H1 (cell line): ENCODE data around the gene COL6A3. TPM values are rescaled to one million over a fixed set of nuclear protein-coding genes. Genes with fewer than 3 reads are reported as not detected.

ENCODE experiments used
- CTCF ChIA-PET: fragments of 300-600 bp; sonication (Branson Sonifier 250); formaldehyde crosslinking; loops from one replicate; lab custom pipeline; 2021; ENCODE audit not compliant: partially characterized antibody; lab: Charles Lee
- POLR2A ChIA-PET: fragments of 300-600 bp; sonication (Branson Sonifier 250); formaldehyde crosslinking; loops from one replicate; lab custom pipeline; 2021; ENCODE audit warnings: inconsistent platforms; ENCODE audit not compliant: partially characterized antibody; lab: Charles Lee
- DNase-seq, 2 experiments: peaks; one replicate each; pipeline versions ENCODE4 v3.0.0 to v3.0.0-alpha.2; 2010 to 2022; ENCODE audit warnings: low spot score in 2 of 2, low read depth in 1 of 2, mixed read lengths in 1 of 2
- FAIRE-seq: peaks from 2 replicates; lab custom pipeline; 2011; peaks lifted over from hg19 to GRCh38; lab: Jason Lieb, UNC
- H2AFZ ChIP-seq: 2 replicates; pipeline ENCODE4 v1.8.1; 2012; ENCODE audit warnings: low read length, inconsistent platforms
- H2AK5ac ChIP-seq: 2 replicates; pipeline ENCODE4 v1.6.1; 2013; ENCODE audit warnings: low read depth, low read length
- H2BK120ac ChIP-seq: replicated peaks from 2 replicates; pipeline ENCODE3; 2013; ENCODE audit warnings: low read depth, low read length, inconsistent platforms
- H2BK12ac ChIP-seq: 2 replicates; pipeline ENCODE4 v1.6.1; 2013; ENCODE audit warnings: low read depth, low read length
- H2BK15ac ChIP-seq: 2 replicates; pipeline ENCODE4 v1.6.1; 2013; ENCODE audit warnings: low read length
- H2BK20ac ChIP-seq: 2 replicates; pipeline ENCODE4 v1.6.1; 2013; ENCODE audit warnings: low read length
- H2BK5ac ChIP-seq: 2 replicates; pipeline ENCODE4 v1.6.1; 2013; ENCODE audit warnings: low read depth, low read length
- H3K14ac ChIP-seq: 2 replicates; pipeline ENCODE4 v1.6.1; 2013; ENCODE audit warnings: inconsistent platforms; ENCODE audit not compliant: insufficient read length
- H3K18ac ChIP-seq: 2 replicates; pipeline ENCODE4 v1.6.1; 2013; ENCODE audit warnings: low read length; ENCODE audit errors: extremely low read depth
- H3K23ac ChIP-seq: 2 replicates; pipeline ENCODE4 v1.6.1; 2013; ENCODE audit warnings: inconsistent platforms; ENCODE audit not compliant: insufficient read length
- H3K23me2 ChIP-seq: 2 replicates; pipeline ENCODE4 v1.6.1; 2013; ENCODE audit warnings: low read depth, low read length
- H3K27ac ChIP-seq: 2 replicates; pipeline ENCODE4 v1.6.1; 2011; ENCODE audit warnings: low read depth, low read length, inconsistent platforms
- H3K27me3 ChIP-seq, 4 experiments: replicated peaks in 1 of 4; 1 replicate in 1 of 4; 2 replicates in 3 of 4; pipeline versions ENCODE4 v1.6.1 to v1.8.1; 2011 to 2013; ENCODE audit warnings: low read length in 3 of 4, mild to moderate bottlenecking in 3 of 4, inconsistent platforms in 2 of 4, mixed read lengths in 2 of 4, moderate library complexity in 1 of 4; ENCODE audit not compliant: control insufficient read depth in 3 of 4, insufficient read depth in 3 of 4; ENCODE audit errors: extremely low read depth in 1 of 4
- H3K36me3 ChIP-seq, 4 experiments: 2 replicates each; pipeline versions ENCODE4 v1.6.1 to v1.8.1; 2011 to 2013; ENCODE audit warnings: mild to moderate bottlenecking in 4 of 4, low read length in 3 of 4, moderate library complexity in 2 of 4, control low read depth in 1 of 4, inconsistent platforms in 1 of 4; ENCODE audit not compliant: insufficient read depth in 4 of 4, control insufficient read depth in 2 of 4
- H3K4ac ChIP-seq: replicated peaks from 2 replicates; pipeline ENCODE3; 2013; ENCODE audit warnings: low read length, low read depth, mixed read lengths, inconsistent platforms; ENCODE audit not compliant: insufficient read length
- H3K4me1 ChIP-seq, 4 experiments: replicated peaks in 1 of 4; 1 replicate in 1 of 4; 2 replicates in 3 of 4; pipeline versions ENCODE4 v1.6.1 to v1.8.1; 2011 to 2013; ENCODE audit warnings: low read length in 3 of 4, inconsistent platforms in 2 of 4, mixed read lengths in 1 of 4; ENCODE audit not compliant: insufficient read depth in 4 of 4, control insufficient read depth in 3 of 4
- H3K4me2 ChIP-seq, 2 experiments: 2 replicates each; pipeline versions ENCODE4 v1.6.1 to v1.8.1; 2011 to 2013; ENCODE audit warnings: low read depth in 2 of 2, low read length in 2 of 2, control low read depth in 1 of 2, inconsistent platforms in 1 of 2, mild to moderate bottlenecking in 1 of 2; ENCODE audit not compliant: insufficient read depth in 1 of 2
- H3K4me3 ChIP-seq, 4 experiments: fragments of 200-600, 300-600 bp in 1 of 4; sonication (generic), shearing (Covaris generic), sonication (Bioruptor Twin) in 1 of 4; 2 replicates each; pipeline versions ENCODE4 v1.5.1 to v1.8.1; 2011 to 2016; ENCODE audit warnings: low read length in 4 of 4, low read depth in 3 of 4, control low read depth in 2 of 4, inconsistent platforms in 2 of 4, mild to moderate bottlenecking in 2 of 4, mixed read lengths in 1 of 4, moderate library complexity in 1 of 4; ENCODE audit not compliant: insufficient read depth in 2 of 4; ENCODE audit errors: extremely low read depth in 1 of 4
- H3K56ac ChIP-seq: replicated peaks from 2 replicates; pipeline ENCODE3; 2013; ENCODE audit warnings: low read depth, mild to moderate bottlenecking, mixed read lengths, low read length, inconsistent platforms; ENCODE audit not compliant: insufficient read length
- H3K79me1 ChIP-seq: 2 replicates; pipeline ENCODE4 v1.6.1; 2013; ENCODE audit warnings: low read depth, low read length, control low read depth
- H3K79me2 ChIP-seq, 2 experiments: 2 replicates each; pipeline versions ENCODE4 v1.6.1 to v1.8.1; 2012 to 2013; ENCODE audit warnings: low read length in 2 of 2, mild to moderate bottlenecking in 2 of 2, inconsistent platforms in 1 of 2; ENCODE audit not compliant: insufficient read depth in 2 of 2, control insufficient read depth in 1 of 2
- H3K9ac ChIP-seq, 4 experiments: replicated peaks in 1 of 4; 1 replicate in 1 of 4; 2 replicates in 3 of 4; pipeline versions ENCODE4 v1.6.1 to v1.8.1; 2011 to 2013; ENCODE audit warnings: low read depth in 3 of 4, low read length in 3 of 4, control low read depth in 2 of 4, mild to moderate bottlenecking in 2 of 4, moderate library complexity in 2 of 4, inconsistent platforms in 1 of 4; ENCODE audit errors: extremely low read depth in 1 of 4
- H3K9me3 ChIP-seq, 2 experiments: 2 replicates each; pipeline versions ENCODE4 v1.6.1 to v1.8.1; 2012 to 2013; ENCODE audit warnings: mild to moderate bottlenecking in 2 of 2, moderate library complexity in 2 of 2, control low read depth in 1 of 2, inconsistent platforms in 1 of 2, low read depth in 1 of 2, low read length in 1 of 2, mixed read lengths in 1 of 2; ENCODE audit not compliant: insufficient read depth in 2 of 2
- H4K20me1 ChIP-seq, 2 experiments: replicated peaks in 1 of 2; 2 replicates each; pipeline versions ENCODE3 to v1.8.1; 2011 to 2013; ENCODE audit warnings: inconsistent platforms in 2 of 2, low read length in 2 of 2, mild to moderate bottlenecking in 1 of 2; ENCODE audit not compliant: insufficient read depth in 2 of 2, control insufficient read depth in 1 of 2
- H4K5ac ChIP-seq: 2 replicates; pipeline ENCODE4 v1.6.1; 2013; ENCODE audit warnings: low read length, low read depth, mixed read lengths, inconsistent platforms; ENCODE audit not compliant: insufficient read length
- H4K8ac ChIP-seq: 2 replicates; pipeline ENCODE4 v1.8.0; 2013; ENCODE audit warnings: mild to moderate bottlenecking, moderate library complexity, low read length, inconsistent platforms; ENCODE audit not compliant: insufficient read depth; ENCODE audit errors: extremely low read depth
- H4K91ac ChIP-seq: replicated peaks from 2 replicates; pipeline ENCODE3; 2013; ENCODE audit warnings: low read length, mixed read lengths, inconsistent platforms; ENCODE audit not compliant: insufficient read length
- E2F6 ChIP-seq: IDR thresholded peaks from 2 replicates; pipeline ENCODE4 v1.6.1; 2012; ENCODE audit warnings: inconsistent platforms
- EGR1 ChIP-seq: IDR thresholded peaks from 2 replicates; pipeline ENCODE4 v1.6.1; 2011; ENCODE audit warnings: low read depth, low read length, borderline replicate concordance
- MAX ChIP-seq: IDR thresholded peaks from 2 replicates; pipeline ENCODE4 v1.6.1; 2012; ENCODE audit warnings: inconsistent platforms
- WGBS, 2 experiments: shearing (Covaris generic) in 1 of 2; methylation state at CpG; one replicate each; pipeline versions ENCODE4 v1.1.6 to v1.1.7; 2013 to 2015; ENCODE audit warnings: low lambda C conversion rate in 2 of 2, mixed read lengths in 2 of 2, inconsistent platforms in 1 of 2, low coverage in 1 of 2, missing lambda C conversion rate in 1 of 2; ENCODE audit not compliant: insufficient replicate concordance in 2 of 2, insufficient coverage in 1 of 2, insufficient read length in 1 of 2; ENCODE audit errors: extremely low coverage in 1 of 2, missing lambda C conversion rate in 1 of 2; 5-methylcytosine and 5-hydroxymethylcytosine counted together
- polyA plus RNA-seq, 7 experiments: library from polyadenylated mRNA; depleted of rRNA in 3 of 7; stranded (reverse) in 5 of 7; unstranded in 2 of 7; fragments of >200 nt in 5 of 7; fragments of 200-250 nt in 2 of 7; gene quantifications; 1 replicate in 5 of 7; 2 replicates in 1 of 7; 4 replicates in 1 of 7; pipeline versions ENCODE4 v1.2.1 to v1.2.3, GENCODE V29; 2011 to 2013; ENCODE audit warnings: missing spikeins in 2 of 7, mixed read lengths in 2 of 7
- total RNA-seq: library from RNA; stranded (reverse); fragmentation: NEBNext Ultra II Directional; extraction: Animal tissue kit (Norgen Biotek cat#: 25700); gene quantifications from 2 replicates; pipeline ENCODE4 v1.2.1, GENCODE V29; 2021

COL6A3 gene
- total and polyA plus RNA-seq, 2 of the 8 experiments (the other 6 are each of a cell fraction or from before 2014, with no cell fraction given): 1.2 to 3.4 TPM

DNA sequence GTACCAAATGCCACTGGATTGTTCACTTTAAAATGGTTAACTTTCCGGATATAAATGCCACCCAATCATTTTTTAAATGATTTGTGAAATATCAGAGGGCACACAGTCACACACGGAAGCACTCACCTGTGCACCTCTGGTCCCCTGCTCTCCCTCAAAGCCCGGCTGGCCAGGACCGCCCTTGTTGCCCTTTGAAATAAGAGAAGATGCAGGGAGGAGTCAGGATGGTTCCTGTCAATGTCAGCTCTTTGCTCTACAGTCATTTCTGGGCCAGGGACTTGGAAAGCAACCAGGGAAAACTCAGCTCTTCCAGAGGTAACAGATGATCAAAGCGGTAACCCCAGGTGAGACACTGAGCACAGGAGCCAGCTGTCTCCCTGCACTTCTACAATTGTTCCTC lies 60.7 kb downstream of the COL6A3 start:
- Histone ChIP-seq H2BK120ac (no peak overlapping the region), H2BK5ac (no peak overlapping the region), H3K18ac (no peak overlapping the region), H2AK5ac (no peak overlapping the region), H3K4me2 (no peak overlapping the region; a peak in 1 of 4 replicates), H3K27ac (no peak overlapping the region), H3K9me3 (no peaks in the 10 kb centered on the region), H3K14ac (no peak overlapping the region), H2AFZ (no peak overlapping the region), H4K5ac (no peak overlapping the region), H2BK20ac (no peak overlapping the region), H3K4me3 (no peak overlapping the region), H4K91ac (no peak overlapping the region), H4K8ac (no peak overlapping the region), H2BK15ac (no peak overlapping the region), H4K20me1 (no peaks in the 10 kb centered on the region), H3K27me3 (no peaks in the 10 kb centered on the region; a peak in 1 of 7 replicates), H3K79me2 (no peaks in the 10 kb centered on the region), H3K9ac (no peak overlapping the region), H3K4me1 (peaks cover 0 to 9% (median 4%) of the 10 kb centered on the region in 4 experiments; a peak in 4 of 7 replicates), H2BK12ac (no peak overlapping the region), H3K4ac (no peak overlapping the region), H3K36me3 (no peaks in the 10 kb centered on the region), H3K56ac (no peak overlapping the region), H3K23me2 (no peaks in the 10 kb centered on the region), H3K79me1 (no peaks in the 10 kb centered on the region), H3K23ac (no peak overlapping the region)
- DNase-seq (no peak), FAIRE-seq (no peak)
- TF ChIP-seq MAX: peak; percentile 65
- TF ChIP-seq E2F6: peak; percentile 75
- TF ChIP-seq EGR1: no peak
- ChIA-PET POLR2A (no interaction called here), CTCF (interaction anchor here (0.7 to 1.6 kb wide), 5 partner anchors 17 to 112 kb away, joined by 3 to 4 read pairs (median 4); no protein-coding TSS in a partner anchor)
- WGBS, 2 experiments: 73% methylated on average over 5 of the region's 5 CpGs; no CpG with 5 or more reads in 1 of the 2 experiments
